GM18508 (cell line): ENCODE data around the gene METTL2A.
"Not testable (repeated sequence)": the region's sequence is repeated elsewhere in the genome, so short reads cannot be mapped to it uniquely, and the experiment has no call there.

Source experiments
- ATAC-seq: cut with Tn5 transposase; IDR thresholded peaks from one replicate; pipeline ENCODE4 v1.9.1; 2021; ENCODE audit warnings: moderate number of reproducible peaks; ENCODE audit not compliant: insufficient read depth, unreplicated experiment

The METTL2A gene

GRCh38 chr17:62470666-62471379, 47.1 kb downstream of the METTL2A start:
- not testable (repeated sequence) for ATAC-seq

- not testable (repeated sequence) for ATAC-seq
These were observed 47.7 kb downstream of the METTL2A start for GRCh38 chr17:62471380-62471880.

GRCh38 chr17:62473030-62473982, 49.6 kb downstream of the METTL2A start:
- ATAC-seq, result not testable (repeated sequence)

- not testable (repeated sequence) for ATAC-seq
These were observed 53.4 kb downstream of the METTL2A start for GRCh38 chr17:62477111-62477510.

- not testable (repeated sequence) for ATAC-seq
These were observed 54.2 kb downstream of the METTL2A start for GRCh38 chr17:62477718-62478408.

GRCh38 chr17:62478424-62478879, 54.8 kb downstream of the METTL2A start, which contains the start of gene TLK2:
Gene TLK2, plus strand, starts transcription at chr17:62478825. Its CDS starts 2,301 bp downstream, at chr17:62481126.
- ATAC-seq, result no peak

GRCh38 chr17:62478880-62479638, 55.4 kb downstream of the METTL2A start:
- ATAC-seq, result not testable (repeated sequence)

GRCh38 chr17:62479639-62480258, 56.1 kb downstream of the METTL2A start:
- ATAC-seq, result not testable (repeated sequence)

GRCh38 chr17:62482553-62482952, 58.9 kb downstream of the METTL2A start:
- ATAC-seq, result not testable (repeated sequence)

GRCh38 chr17:62490990-62491389, 67.3 kb downstream of the METTL2A start:
- not testable (repeated sequence) for ATAC-seq

GRCh38 chr17:62493049-62493655, 69.5 kb downstream of the METTL2A start:
- ATAC-seq, result not testable (repeated sequence)

GRCh38 chr17:62494073-62494472, 70.4 kb downstream of the METTL2A start:
- not testable (repeated sequence) for ATAC-seq

- not testable (repeated sequence) for ATAC-seq
These were observed 72.6 kb downstream of the METTL2A start for GRCh38 chr17:62496344-62496743.

GRCh38 chr17:62498796-62499195, 75.1 kb downstream of the METTL2A start:
- not testable (repeated sequence) for ATAC-seq
